ENCODE data around the gene TANGO2. TPM values are rescaled to one million over a fixed set of nuclear protein-coding genes. Genes with fewer than 3 reads are reported as not detected.
A peak's percentile ranks its signal among the peaks of the same experiment; 100 is the strongest.

The TANGO2 gene
- polyA plus RNA-seq, 3 donors: 11.1 to 30.9 (median 20.5) TPM

GRCh38 chr22:20114506-20115475 is 93.9 kb downstream of the TANGO2 start:
- no peak overlapping the region for H3K27ac ChIP-seq (ENCODE audit: low read depth, low read length)
- 89 to 90% (median 89%) methylated on average over 36 of the region's 36 CpGs for WGBS, 3 donors

GRCh38 chr22:20115691-20116375 is 94.9 kb downstream of the TANGO2 start, which contains the start of gene RANBP1:
Gene RANBP1 (plus strand): TSS chr22:20116104. CDS start chr22:20116185, 81 bp downstream.
- H3K27ac ChIP-seq (ENCODE audit: low read depth, low read length): peak within 1 kb of the TSS; percentile 40
- WGBS, 3 donors: 52 to 74% (median 73%) methylated on average over 30 of the region's 30 CpGs

- 6 to 9% (median 8%) methylated on average over 27 of the region's 27 CpGs for WGBS, 3 donors
- peak overlapping the region; percentile 40 for H3K27ac ChIP-seq (ENCODE audit: low read depth, low read length)
Measured at GRCh38 chr22:20116376-20116950, 95.6 kb downstream of the TANGO2 start.

Other genes with a start within 250 kb of the TANGO2 start
- gene GNB1L, start 166.2 kb upstream of the TANGO2 start, polyA plus RNA-seq: 1 to 10 TPM; 3.5 to 6.6 (median 4.3) TPM
- gene RTL10, start 166.2 kb upstream of the TANGO2 start, polyA plus RNA-seq: 1 to 10 TPM; 3.1 to 4.3 (median 3.8) TPM
- gene COMT, start 79.3 kb upstream of the TANGO2 start, polyA plus RNA-seq: 100 to 1,000 TPM in 2 of 3 donors, 10 to 100 TPM in 1; 70.9 to 173 (median 133) TPM
- 10 to 100 TPM; 13.6 to 21.8 (median 16.6) TPM for gene TXNRD2, start 79.3 kb upstream of the TANGO2 start, polyA plus RNA-seq
- 1 to 10 TPM; 4.0 to 9.8 (median 8.5) TPM for gene ARVCF, start 4.3 kb upstream of the TANGO2 start, polyA plus RNA-seq
- 10 to 100 TPM; 10.1 to 15.6 (median 12.9) TPM for gene DGCR8, start 59.1 kb downstream of the TANGO2 start, polyA plus RNA-seq
- 10 to 100 TPM; 42.3 to 94.7 (median 68.2) TPM for gene RANBP1, start 95.0 kb downstream of the TANGO2 start, polyA plus RNA-seq
- gene TRMT2A, start 96.1 kb downstream of the TANGO2 start, polyA plus RNA-seq: 10 to 100 TPM; 32.2 to 47.9 (median 43.0) TPM
- gene ZDHHC8, start 110.7 kb downstream of the TANGO2 start, polyA plus RNA-seq: 10 to 100 TPM; 20.5 to 45.6 (median 28.0) TPM
- gene CCDC188, start 129.9 kb downstream of the TANGO2 start, polyA plus RNA-seq: 1 to 10 TPM in 1 of 3 donors, under 1 TPM in 2; 0.48 to 3.0 (median 0.86) TPM
- 1 to 10 TPM in 1 of 3 donors, under 1 TPM in 2; 0.22 to 7.2 (median 0.59) TPM for gene RTN4R, start 247.2 kb downstream of the TANGO2 start, polyA plus RNA-seq